GM20000 (cell line): Measurements from ENCODE around the gene LMLN.

ENCODE experiments used
- DNase-seq: peaks from one replicate; pipeline ENCODE4 v3.0.0; 2012; ENCODE audit warnings: low spot score
- CTCF ChIP-seq: IDR thresholded peaks from 2 replicates; pipeline ENCODE4 v1.5.1; 2012; ENCODE audit warnings: mild to moderate bottlenecking, control low read depth; ENCODE audit errors: extremely low read depth, missing control alignments

The LMLN gene

GRCh38 chr3:197940745-197941384 lies 19.2 kb upstream of the LMLN start:
- TF ChIP-seq CTCF, result no peak

GRCh38 chr3:197942956-197943556 lies 17.0 kb upstream of the LMLN start:
- peak; percentile 29 for DNase-seq
- TF ChIP-seq CTCF, result peak; percentile 58

More at GRCh38 chr3:197940745-197941384, 19.2 kb upstream of the LMLN start:
- no peak for DNase-seq

- no peak for DNase-seq
Measured at GRCh38 chr3:197949191-197949777, 10.7 kb upstream of the LMLN start.

GRCh38 chr3:197949778-197950676 lies 10.0 kb upstream of the LMLN start, which contains the start of gene RPL35A:
TSS of gene RPL35A (plus strand) at chr3:197950190. CDS start at chr3:197950968, 778 bp downstream.
- peak; percentile 87 for DNase-seq
- TF ChIP-seq CTCF, result no peak

More at GRCh38 chr3:197949191-197949777, 10.7 kb upstream of the LMLN start:
- TF ChIP-seq CTCF, result no peak

- no peak for DNase-seq
- TF ChIP-seq CTCF, result no peak
Measured at GRCh38 chr3:197950677-197951061, 9.3 kb upstream of the LMLN start.

- TF ChIP-seq CTCF, result no peak
- DNase-seq, result no peak
Measured at GRCh38 chr3:197951392-197951990, 8.5 kb upstream of the LMLN start.
